ENCODE data around the gene FAM107B. TPM values are rescaled to one million over a fixed set of nuclear protein-coding genes. Genes with fewer than 3 reads are reported as not detected.

FAM107B gene
- total RNA-seq, 1 donor from 2014 or later = 66.4 TPM

DNA sequence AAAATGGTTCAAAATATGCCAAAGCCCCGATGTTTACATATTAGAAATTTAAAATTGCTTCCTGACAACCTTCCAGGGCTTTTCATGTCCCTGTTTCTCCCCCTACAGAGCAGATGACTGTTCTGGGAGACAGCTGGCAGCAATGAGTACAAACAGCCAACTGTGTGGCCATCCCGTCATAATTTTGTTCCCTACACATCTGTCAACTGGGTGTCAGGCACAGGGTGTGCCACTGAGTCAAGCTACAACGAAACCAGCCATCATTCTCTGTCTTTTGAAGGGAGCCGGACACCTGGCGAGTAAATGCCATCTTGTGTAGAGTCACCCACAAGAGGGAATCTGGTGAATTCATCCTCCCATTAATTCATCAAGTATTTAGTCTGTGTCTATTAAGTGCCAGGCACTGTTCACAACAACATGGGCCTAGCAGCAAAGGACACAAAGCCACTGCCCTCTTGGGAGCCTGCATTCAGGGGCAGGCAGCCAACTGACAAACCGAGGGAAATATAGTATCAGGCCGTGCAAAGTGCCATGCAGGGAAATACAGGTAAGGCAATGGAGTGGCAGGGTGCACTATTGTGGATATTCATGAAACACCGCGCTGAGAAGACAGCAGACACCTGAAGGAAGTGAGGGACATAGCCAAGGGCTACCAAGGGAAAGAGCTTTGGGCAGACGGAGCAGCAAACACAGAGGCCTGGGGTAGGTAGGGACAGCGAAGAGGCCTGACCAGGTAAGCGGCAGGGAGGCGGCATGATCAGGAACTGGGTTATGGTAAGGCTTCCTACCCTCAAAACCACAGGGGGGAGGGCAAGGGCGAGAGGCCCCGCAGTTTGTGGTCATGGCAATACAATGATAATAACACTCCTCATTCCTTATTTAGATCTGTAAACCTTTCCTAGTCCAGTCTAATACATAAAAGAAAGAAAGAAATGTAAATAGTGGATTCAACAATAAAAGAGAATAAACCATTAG, 213.6 kb downstream of the FAM107B start:
- no peak for DNase-seq (ENCODE audit: low read depth in 2 of 2)

DNA sequence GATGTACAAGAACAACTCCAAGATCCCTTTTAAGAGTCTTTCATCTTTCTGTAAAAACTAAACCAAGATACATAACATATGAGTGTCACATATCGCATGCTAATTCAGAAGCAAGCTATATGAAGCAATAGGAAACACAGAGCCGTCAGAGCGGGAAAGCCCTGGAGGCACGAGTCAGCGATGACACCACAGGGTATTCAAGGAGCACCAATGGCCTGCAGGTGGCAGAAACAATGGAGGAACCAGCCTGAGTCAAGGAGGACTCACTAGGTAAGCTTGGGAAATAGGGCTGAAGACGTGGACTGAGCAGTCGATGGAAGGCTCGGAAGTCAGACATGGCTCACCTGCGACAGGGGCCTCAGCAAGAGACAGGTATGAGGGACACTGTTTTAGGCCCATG, 214.4 kb downstream of the FAM107B start:
- peak in 1 of 2 donors; percentile 87 for DNase-seq (ENCODE audit: low read depth in 2 of 2)

DNA sequence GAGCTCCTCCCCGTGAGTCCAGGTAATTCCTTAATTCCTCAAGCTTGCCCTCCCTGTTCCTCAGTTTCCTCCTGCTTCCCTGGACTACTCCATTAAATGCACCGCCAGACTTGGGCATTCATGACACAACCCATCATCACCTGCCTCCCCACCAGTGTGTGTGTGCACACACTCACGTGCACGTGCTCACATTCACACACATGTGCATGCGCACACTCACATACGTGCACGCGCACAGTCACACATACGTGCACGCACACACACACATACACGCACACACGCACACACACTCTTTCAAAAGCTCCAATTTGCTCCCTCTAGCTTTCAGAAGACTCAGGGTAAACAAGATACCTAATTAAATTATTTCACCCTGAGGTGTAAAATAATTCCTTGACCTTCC, 216.7 kb downstream of the FAM107B start:
- DNase-seq (ENCODE audit: low read depth in 2 of 2) = no peak

DNA sequence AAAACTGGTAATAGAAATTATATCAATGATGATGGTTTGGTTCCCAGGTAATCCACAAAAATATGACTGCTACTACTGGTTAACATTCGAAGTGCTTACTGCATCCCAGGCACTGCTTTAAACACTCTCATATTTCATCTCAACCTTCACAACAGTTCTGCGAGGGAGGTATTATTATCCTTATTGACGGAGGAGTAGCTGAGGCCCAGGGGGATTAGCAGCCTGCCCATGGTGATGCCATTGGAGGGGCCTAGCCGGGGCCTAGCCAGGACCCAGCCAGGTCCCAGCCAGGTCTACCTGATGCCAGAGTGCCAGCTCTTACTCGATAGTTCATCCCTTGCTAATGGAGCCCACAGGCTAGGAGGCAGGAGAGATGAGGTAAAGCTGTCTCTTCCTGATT, 217.1 kb downstream of the FAM107B start:
- no peak for DNase-seq (ENCODE audit: low read depth in 2 of 2)

DNA sequence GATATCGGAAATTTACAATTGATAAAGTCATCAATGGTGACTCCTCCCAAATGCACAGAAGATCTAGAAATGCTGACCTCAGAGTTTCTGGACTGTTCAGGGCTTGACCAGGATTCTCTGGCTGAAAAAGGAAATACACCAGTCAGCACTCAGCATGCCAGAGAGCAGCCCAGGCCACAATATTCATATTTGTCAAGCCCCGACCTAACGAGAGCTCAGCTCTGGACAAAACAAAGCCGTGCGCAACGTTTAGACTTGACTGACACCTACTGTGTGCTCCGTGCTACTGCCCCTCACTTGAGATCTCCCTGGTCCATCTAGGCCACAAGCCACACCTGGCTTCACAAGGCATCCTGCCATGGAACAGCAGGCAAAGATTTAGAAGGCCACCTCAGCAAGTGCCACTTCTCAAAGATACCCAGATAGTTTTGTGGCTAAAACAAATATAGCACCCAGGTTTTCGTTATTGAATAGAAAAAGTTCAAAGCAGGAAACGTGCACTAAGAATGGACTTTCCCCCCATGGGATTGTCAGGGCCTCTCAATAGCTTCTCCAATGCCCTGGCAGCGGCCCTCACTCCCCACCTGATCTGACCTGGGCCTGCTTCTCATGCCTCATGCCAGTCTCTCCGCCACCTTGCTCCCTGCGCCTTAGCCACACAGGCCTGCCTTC, 218.3 kb downstream of the FAM107B start:
- DNase-seq (ENCODE audit: low read depth in 2 of 2) = peak; percentile 78 to 83

DNA sequence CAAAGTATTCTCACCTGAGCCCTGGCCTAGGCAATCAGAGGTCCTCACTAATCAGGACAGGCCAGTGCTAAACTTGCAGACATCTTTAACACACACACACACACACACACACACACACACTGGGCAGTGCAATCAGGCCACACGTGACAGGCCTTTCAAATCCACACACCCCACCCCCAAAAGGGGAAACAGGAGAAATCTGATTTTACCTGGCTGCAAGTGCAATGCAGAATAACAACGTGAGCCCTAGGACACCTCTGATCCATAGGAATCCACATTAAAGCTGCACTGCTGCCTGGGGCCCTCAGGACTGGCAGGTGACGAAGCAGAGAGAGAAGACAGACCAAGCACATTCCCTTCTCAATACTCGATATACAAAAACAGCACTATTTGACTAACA, 218.9 kb downstream of the FAM107B start:
- DNase-seq (ENCODE audit: low read depth in 2 of 2) = no peak

DNA sequence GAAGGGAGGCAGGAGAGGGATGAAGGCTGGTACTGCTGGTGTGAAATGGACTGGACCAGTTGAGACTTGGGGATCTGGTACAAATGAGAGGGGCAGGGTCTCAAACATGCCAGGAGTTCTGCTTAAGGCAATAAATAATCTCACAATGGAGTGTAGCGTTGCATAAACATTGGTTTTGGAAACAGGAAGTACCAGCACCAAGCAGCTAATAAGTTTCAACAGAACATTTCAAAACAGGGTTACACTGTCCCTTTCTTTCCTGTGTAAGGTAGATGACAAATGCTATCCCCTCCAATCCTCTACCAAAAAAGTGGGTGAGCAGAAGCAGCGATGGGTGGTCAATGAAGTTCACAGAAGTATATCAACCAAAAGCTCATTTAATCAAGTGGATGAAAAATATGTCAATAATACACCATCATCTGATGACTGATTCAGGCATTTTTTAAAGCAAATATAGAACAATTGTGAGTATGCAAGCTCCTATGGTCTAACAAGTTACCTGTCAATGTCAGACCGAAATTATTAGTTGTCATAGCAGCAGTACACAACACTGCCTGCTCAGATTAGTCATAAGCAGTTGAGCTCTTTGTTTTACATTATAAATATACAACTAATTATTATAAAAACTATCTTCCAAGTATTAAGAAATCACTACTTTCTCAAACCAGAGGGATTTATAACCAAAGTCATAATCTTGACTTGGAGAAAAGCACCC, 220.0 kb downstream of the FAM107B start:
- DNase-seq (ENCODE audit: low read depth in 2 of 2) = peak; percentile 51 to 73

DNA sequence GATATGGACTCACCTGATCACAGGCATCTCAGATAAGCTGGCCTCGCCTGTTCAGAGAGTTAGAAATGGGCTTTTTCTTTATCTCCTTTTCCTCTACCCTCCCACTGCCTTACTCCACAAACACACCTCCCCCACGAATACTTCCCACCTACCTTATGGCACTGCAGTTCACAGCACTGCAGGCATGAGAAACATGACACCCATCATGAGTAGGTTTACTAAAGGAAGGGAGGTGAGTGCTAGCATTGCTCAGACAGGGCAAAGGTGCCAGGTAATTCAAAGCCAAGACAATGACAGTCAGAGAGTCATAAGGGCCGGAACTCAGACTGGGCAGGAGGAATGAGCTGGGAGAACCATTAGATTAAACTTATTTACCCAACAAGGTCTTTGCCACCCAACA, 220.6 kb downstream of the FAM107B start:
- DNase-seq (ENCODE audit: low read depth in 2 of 2) = no peak

DNA sequence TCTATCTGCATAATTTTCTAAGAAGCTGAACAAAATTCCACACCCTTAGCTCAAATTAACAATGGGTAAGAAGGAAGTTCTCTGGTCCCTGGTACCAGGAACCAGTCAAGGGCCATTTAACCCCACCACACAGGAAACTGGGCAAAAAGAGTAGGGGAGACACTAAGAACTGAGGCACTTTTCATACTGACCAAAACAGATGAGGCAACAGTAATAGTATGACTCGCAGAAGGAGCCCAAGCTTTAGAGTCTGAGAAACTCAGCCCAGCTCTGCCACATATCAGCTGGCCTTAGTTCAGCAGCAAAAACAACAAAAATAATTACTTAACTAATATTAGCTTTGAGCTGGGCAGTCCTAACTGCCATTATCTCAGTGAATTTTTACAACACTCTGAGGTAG, 221.2 kb downstream of the FAM107B start:
- peak in 1 of 2 donors; percentile 33 for DNase-seq (ENCODE audit: low read depth in 2 of 2)

DNA sequence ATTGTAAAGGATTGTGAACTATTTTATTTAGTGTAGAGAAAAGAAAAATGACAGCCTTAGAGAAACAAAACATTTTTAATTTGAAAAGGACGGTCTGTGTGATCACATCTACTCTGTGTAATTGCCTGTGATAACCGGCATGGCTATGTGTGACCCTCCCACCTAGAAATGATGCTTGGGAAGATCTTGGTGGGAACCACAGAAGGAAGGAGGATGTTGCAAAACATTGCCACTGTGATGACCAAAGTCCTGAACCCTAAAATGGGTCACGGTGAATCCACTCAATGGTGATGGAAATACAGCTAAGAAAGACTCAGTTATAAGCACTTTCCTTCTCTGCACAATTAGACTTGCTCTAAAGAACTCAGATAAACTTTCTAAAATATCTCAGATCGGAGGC, 222.7 kb downstream of the FAM107B start:
- no peak for DNase-seq (ENCODE audit: low read depth in 2 of 2)

DNA sequence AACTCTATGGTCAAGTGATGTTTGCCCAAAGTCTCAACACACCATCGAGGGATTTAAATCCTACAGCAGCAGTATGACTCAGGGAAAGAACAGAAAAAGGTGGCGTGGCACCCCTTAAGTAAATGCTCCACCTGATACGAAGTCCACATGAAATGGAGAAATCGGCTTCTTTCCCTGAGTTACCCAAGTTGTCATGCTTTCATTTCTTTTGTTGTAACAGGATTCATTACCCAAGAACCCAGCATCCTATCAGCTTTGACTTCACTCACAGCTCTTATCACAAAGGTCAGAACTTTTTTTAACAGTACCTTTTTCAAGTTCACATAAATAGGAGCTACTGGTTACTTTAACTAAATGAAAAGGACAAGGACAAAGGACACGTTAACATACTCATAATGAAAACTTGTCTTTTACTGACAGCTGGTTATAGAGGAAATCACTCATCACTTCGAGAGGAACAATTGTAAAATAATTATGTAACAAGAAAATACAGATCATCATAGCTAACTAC, 224.2 kb downstream of the FAM107B start:
- no peak for DNase-seq (ENCODE audit: low read depth in 2 of 2)

DNA sequence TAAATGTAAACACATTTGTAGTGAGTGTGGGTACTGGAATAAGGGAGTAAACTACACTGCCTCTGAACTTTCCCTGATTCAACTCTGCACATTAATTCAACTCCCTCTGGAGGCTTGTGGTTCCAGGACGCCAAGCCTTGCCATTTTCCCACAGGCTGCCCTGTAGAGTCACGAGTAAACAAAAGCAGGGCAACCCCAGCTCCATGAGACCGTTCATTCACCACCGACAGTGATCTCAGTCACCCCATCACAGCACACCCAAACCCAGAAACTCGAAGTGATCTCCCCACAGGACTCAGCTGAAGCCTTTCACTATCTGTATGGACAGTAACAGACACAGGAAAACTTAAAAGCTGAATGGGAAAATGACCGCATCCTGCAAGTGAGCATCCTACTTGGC, 225.2 kb downstream of the FAM107B start:
- no peak for DNase-seq (ENCODE audit: low read depth in 2 of 2)

DNA sequence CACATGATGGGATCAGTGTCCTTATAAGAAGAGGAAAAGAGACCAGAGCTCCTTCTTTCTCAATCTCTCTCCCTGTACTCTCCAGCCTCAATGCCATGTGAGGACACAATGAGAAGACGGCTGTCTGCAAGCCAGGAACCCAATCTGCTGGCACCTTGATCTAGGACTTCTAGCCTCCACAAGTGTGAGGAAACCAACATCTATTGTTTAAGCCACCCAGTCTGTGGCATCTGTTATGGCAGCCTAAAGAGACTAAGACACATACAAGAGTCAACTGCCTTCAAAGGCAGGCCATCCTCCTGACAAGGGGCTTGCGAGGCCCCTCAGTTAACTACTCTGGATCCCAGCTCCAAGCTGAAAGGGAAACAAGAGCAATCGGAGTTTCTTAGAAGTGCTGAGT, 225.7 kb downstream of the FAM107B start:
- no peak for DNase-seq (ENCODE audit: low read depth in 2 of 2)

DNA sequence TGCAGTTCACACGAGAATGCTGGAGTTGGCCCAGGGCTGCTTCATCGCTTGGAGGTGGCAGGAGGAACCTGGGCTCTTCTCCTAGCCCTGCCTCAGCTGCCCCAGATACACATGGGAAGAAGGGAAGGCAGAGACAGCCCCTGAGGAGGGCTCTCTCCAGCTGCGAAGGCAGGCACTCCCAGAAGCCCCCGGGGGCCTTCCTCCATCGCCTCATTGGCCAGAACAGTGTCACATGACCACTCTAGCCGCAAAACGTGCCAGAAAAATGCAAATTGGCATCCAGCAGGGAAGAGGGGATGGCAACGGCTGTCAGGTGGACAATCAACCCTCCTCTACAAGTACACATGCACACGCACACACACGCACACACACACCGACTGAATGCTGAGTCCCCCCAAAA, 226.2 kb downstream of the FAM107B start:
- no peak for DNase-seq (ENCODE audit: low read depth in 2 of 2)

DNA sequence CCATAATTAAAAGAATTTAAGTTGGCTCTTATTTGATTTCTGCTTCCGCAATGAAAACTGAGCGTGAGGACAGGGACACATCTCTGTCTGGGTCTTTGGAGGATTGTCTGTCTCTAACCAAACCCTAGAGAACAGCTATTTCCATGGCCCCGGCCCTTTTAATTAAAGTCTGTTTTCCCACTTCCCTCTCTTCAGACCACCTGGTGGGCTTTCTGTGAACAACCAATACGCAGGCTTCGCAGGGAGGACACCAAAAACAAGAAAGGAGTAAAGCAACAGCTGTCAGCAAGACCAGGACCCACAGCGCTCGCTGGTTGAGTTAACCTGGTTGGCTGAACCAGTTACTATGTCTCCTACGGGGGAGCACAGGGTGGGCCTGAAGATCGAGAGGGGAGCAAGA, 226.9 kb downstream of the FAM107B start:
- DNase-seq (ENCODE audit: low read depth in 2 of 2) = no peak

DNA sequence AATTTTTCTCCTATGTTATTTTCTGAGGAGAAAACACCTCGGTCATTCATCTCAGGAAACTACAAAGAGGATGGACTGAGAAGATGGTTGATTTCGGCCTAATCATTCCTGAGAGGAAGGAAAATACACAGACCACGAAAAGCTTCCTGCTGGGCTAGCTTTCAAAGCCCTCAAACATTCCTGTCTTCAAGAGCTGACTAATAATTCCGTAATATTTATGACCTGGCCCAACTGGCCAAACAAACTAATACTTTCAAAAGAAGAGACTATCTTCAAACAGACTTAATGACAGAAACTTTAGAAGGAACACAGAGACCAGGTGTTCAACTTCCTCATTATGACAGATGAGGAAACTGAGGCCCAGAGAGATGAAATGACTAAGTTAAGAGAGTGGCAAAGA, 228.9 kb downstream of the FAM107B start:
- DNase-seq (ENCODE audit: low read depth in 2 of 2) = peak in 1 of 2 donors; percentile 70

DNA sequence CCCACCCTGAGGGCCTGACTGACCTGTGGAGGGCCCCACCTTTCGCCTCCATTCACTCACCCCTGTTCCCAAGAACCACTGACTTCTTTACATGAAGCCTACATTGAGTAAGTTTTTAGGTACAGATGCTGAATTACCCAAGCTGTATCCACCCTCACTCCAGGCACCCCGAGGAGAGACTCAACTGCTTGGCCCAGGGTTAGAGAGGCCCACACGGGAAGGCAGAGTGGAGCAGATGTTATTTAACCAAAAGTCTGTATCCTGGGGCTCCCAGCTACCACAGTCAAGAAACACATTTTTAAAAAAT, 230.8 kb downstream of the FAM107B start:
- no peak for DNase-seq (ENCODE audit: low read depth in 2 of 2)

DNA sequence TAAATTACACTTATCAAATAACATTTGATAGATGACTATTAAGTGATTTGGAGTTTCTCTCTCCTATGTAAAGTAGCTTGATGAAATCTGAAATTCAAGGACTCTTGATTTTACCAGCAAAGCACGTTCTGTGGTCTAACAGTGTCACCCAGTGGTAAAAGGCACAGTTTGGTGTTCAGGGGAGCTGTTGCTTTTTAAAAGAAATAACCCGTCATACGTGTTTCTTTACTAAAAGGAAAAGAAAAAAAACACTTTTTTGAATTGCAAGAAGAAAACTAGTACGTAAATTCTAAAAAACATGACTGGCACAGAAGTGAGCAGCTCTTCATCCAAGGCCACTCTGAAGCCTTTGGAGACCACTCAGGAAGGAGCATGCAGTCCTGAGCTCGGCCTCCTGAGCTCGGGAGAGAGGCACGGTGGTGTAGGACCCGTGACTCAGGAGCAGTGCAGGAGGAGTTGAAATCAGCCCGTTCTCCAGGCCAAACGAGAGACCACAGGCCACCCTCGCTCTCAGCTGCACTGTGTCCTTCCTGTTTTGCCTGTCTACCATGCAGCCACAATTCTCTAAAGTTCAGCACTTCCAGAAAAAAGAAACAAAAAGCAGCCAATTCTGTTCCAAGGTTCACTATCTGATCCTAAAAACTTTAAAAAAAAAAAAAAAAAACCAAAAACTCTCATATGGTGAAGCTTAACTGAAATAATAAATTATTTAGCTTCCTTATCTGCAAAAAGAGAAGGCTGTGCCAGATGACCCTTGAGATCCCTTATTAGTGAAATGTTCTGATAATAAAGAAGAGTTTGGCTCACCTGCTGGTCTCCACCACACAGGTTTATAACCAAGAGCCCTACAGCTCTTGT, 231.4 kb downstream of the FAM107B start:
- DNase-seq (ENCODE audit: low read depth in 2 of 2) = no peak

DNA sequence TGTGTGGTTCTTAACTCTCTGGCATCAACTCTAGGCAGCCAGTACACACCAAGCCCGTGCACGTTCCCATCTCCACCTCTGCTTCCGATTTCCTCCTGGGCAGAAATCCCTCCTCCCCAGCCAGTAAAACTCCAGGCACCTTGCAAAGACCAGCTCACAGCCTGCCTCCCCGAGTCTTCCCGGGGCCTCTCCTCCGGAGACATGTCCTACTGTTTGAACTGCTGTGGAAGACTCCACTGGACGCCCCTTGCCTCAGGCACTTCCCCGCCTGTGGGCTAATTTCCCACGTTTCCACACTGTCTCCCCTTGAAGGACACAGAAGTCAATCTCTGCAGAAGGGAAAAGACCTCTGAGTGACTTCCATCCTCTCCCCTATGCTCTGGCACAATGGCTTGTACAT, 233.3 kb downstream of the FAM107B start:
- DNase-seq (ENCODE audit: low read depth in 2 of 2) = no peak

DNA sequence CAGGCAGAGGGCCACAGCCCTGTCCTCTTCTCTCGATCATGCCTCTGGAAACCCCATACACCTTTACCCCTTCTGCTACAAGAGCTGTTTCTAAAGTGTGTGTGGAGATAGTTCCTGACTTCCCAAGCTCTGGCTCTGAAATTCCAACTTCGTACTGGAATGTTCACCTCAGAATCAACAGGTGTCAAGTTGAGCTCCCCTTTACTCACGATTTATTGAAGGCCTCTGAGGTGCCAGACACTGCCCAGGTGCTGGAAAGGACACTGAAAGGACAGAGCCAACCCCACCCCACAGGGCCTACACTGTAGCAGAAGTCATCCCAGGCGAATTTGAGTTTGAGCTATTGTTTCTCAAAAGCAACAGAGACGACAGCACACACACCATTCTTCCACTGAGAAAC, 234.1 kb downstream of the FAM107B start:
- no peak for DNase-seq (ENCODE audit: low read depth in 2 of 2)

DNA sequence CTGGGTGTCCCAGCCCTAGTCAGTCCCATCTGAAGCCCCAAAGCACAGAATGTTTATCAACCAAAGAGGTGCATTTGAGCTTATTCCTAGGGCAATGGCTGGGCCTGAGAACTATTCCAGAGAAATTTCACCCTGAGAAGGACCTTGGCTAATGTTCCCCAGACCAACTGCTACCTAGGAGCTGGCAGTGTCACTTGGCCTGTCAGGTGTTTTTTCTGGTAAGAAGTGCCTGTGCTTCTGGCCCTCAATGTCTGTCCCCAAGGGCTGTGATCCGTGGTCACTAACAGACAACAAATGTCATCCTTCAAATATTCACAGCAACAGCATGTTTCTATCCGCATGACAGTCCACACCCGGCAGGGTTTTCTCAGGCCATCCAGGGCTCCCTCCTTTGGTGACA, 234.6 kb downstream of the FAM107B start:
- DNase-seq (ENCODE audit: low read depth in 2 of 2) = no peak
